SKM-1 (cell line): ENCODE data around the gene TSPYL1.
A peak's percentile ranks its signal among the peaks of the same experiment; 100 is the strongest.

Experiments
- DNase-seq: peaks from one replicate; lab custom pipeline; 2025; ENCODE audit not compliant: unreplicated experiment; lab: John Stamatoyannopoulos, UW

The TSPYL1 gene

DNA sequence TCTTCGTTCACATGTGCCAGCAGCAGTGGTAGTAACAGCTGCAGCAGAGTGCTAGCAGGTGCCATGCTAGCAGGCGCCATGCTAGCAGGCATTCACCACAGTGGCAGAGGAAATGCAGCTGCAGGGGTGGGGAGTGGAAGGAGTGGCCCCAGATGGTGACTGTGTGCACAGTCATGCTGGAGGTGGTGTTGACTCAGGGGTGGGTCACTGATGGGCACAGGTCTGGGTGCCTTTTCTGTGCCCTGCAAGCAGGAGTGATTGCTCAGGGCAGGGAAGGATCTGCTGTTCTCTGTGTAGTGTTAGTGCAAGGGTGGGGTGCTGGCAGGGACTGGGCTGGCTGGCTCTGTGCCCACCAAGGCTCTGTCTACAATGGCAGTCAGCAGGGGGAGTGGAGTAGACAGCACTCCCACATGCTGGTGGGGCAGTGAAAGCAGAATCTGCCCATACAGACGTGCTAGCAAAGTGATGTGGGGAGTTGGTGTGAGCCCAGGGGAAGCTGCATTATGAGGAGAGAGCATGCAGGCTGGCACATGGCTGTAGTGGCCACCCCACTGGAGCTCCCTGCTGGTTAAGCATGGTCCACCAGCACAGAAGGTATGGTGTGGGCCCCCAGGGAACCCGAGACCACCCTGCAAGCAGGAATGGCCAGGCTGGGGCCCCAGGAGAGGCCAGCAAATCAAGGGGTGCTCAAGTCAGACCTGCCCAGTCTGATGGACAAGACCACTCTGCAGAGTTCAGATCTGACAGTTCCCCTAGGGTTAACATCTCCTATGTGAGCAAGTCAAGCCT is 14.5 kb downstream of the TSPYL1 start:
- no peak for DNase-seq

DNA sequence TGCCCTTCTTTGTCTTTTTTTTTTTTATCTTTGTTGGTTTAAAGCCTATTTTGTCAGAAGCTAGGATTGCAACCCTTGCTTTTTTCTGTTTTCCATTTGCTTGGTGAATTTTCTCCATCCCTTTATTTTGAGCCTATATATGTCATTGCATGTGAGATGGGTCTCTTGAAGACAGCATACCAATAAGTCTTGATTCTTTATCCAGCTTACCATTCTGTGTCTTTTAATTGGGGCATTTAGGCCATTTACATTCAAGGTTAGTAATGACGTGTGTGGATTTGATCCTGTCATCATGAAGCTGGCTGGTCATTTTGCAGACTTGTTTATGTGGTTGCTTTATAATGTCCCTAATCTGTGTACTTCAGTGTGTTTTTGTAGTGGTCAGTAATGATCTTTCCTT is 16.4 kb downstream of the TSPYL1 start:
- no peak for DNase-seq

DNA sequence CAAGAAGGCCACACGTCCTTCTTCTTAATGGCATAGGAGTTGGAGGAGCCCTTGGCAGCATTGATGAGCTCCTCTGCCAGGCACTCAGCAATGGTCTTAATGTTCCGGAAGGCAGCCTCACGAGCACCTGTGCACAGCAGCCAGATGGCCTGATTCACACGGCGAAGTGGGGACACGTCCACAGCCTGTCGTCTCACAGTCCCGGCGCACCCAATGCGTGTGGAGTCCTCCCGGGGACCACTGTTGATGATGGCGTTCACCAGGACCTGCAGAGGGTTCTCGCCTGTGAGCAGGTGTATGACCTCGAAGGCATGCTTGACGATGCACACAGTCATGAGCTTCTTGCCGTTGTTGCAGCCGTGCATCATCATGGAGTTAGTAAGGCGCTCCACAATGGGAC is 21.2 kb downstream of the TSPYL1 start:
- no peak for DNase-seq

DNA sequence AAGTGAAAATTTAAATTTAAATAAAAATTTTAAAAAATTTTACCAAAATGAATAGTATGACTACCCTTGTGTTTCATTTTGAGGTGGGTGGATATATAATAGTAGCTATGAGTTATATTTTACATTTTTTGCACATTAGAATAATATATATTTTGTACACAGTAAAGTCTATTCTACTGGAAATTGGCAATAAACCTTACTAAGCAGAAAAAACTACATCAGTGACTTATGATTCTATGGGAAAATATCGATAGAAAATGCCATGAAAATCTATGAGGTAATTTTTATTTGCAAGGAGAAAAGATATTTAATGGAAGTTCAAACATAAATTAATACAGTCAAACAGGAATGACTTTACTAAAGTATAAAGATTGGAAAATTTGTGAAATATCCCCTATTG is 23.0 kb downstream of the TSPYL1 start:
- DNase-seq = no peak

DNA sequence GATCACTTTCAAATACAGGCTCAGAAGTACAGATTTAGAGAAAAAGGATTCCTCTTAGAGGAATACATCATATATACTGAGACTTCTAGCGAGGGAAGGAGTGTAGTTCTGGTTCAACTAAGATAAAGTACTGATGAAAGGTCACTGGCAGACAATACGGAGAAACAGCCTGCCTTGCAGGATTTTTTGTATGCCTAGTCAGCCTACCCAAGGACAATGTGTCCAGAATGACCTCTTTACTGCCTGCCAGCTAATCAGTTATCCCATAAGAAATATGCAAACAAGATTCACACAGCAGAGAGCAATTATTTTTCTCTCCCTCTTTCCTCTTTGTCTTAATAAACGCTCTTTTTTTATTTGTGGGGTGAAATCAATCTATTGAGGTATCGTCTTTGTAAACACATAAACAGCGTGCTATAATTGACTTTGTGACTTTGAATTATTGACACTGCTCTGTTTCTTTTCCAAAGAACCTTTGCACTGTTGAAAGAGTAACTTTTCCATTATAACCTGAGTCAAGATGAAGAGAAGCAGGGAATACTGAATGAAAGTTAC is 24.4 kb downstream of the TSPYL1 start:
- DNase-seq = no peak

DNA sequence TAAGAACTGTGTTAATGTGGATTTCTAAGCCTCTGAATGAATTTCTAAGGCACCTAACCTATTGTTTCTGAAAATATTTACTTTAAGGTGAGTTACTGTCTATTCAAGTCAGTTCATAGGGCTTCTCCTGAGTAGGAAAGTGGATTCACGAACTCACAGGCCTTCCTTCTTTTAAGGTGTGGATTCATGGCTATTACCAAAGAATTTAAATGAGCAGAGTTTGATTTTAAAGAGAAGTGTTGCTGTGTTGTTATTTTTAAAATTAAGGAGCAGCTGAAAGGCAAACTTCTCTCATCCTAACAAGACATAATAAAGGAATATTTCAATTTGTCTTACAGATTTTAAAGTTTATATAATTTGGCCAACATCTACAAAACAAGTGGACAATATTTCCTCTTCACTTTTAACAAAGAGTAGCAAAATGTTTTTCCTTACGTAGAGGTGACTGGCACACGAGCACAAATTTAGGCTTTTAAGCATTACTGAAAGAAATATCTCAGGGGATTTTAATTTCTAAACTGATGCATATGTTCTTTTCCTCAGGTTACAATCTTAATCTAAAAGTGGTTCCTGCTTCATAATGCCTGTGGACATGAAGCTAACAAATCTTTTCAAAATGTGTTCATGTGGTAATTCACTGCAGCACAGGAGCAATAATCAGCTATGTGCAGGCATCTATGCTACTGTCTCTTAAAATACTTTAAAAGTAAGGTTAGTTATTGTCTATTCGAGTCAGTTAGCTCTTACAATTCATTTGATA is 25.3 kb downstream of the TSPYL1 start:
- no peak for DNase-seq

DNA sequence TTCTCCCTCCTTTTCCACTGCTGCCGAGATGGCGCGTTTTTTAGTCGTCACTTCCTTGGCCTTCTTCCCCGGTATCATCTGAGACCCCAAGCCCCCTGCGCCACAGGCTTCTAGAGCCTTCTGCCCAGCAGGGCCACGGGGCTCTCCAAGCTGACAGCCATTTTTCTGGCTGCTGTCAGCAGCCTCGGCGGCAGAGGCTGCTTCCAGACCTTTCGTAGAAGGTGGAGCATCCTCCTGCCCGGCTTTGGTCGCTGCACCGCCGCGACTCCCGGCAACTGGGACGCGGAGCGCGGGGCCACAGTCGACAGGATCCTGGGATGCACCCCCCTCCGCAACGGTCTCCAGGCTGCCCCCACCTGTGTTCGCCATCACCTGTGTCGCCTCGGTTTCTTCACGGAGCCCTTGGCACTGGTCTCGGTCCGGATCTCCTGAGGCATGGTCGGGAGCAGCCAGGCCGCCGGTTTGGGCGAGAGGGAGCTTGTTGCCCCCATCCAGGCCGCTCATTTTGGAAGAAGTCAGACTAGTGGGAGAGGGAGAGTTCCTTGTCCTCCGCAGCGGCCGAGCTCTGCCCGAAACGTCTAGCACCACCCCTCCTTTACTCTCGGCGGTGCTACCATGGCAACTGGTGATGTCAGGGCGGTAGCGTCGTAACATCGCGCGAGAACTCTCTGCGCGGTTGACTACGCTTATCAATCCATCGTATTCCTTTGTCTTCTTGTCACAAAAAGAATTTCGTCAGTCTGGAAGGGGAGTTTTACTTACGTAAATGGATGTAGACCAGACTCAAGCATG is 26.0 kb downstream of the TSPYL1 start, which contains the start of gene TSPYL4:
TSPYL4 (minus strand) TSS at position 571 of the 792 bp plus-strand sequence; CDS start at position 504, 67 bp downstream.
- DNase-seq = peak; percentile 87

DNA sequence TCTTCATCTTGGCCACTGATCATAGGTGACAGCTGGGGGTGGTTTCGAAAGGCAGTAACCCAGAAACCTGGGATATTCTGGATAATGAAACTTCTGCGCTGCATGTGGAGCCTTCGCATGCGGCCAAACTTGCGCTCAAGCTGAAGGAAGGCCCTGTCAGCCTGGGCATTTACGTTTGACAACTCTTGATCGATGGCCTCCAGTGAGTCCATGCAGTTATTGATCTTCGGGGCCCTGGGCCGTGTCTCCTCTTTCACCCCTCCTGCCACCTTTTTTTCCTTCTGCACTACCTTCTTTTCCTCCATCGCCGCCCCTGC is 26.6 kb downstream of the TSPYL1 start:
- DNase-seq = no peak

DNA sequence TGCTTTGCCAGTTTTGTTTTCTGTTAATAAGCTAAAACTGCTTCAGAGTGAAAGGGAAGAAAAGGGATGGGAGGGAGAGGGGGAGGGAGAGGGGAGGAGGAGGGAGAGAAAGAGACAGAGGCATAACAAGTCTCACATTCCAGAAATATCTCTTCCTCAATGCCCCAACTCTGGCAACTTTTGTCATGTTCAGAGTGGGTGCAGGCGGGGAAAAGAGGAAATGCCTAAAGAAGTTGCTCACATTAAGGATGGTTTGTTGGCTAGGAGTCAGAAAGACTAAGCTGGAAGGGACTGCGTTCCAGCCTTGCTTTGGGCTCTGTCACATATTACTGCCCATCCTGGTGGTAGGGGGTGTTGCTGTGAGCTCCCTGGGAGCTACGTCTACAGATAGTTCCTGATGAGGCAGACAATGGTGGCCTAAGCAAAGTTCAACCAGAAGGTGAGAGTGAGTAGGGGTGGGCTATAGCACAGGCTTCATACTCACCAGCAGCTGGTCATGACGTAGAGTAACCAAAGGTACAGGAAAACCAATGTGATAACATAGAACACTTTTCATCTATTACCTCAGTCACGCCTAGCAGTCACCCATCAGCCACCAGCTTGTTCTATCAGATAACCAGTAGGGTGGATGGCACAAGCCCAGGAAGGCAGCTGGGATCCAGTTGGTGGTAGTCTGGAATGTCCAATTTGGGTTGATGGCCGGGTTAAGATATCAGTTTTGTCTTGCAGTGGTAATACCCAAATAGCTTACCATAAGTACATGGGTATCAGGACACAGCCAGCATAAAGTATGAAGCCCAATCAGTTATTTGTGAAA is 28.0 kb downstream of the TSPYL1 start:
- DNase-seq = no peak

DNA sequence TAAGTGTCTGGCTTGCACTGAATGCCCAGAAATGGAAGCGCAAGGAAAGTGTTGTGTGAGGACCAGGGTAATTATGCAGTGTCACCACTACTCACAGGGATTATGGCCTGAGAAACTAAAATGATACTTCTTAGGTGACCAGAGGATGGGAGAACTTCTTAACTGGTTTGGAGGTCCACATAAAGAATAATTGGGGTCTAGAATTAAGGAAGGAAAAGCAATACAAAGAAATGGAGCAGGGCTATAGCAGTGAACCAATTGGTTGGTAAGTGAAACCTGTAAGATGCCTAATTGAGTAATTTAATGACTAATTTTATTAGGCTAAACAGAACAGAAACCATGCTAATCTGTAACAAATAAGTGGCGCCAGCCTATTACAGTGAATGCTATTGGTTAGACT is 31.2 kb downstream of the TSPYL1 start:
- DNase-seq = no peak

DNA sequence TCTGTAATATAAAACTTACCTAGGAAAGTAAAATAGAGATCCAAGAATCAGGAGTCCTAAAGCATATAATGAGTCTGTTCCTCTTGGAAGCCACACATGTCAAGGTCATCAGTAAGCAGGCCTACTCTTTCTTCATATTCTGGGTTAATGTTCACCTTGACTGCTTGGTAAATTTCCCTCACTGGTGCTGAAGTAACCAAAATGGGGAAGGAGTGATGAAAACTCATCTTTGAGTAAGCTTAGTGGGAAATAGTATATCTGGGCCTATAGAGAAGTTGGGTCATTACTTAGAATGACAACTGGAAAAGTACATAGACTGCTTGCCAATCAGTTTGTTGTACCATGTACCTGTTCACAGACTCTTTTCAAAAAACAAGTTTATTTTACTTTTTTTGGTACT is 32.4 kb downstream of the TSPYL1 start:
- DNase-seq = peak; percentile 8

DNA sequence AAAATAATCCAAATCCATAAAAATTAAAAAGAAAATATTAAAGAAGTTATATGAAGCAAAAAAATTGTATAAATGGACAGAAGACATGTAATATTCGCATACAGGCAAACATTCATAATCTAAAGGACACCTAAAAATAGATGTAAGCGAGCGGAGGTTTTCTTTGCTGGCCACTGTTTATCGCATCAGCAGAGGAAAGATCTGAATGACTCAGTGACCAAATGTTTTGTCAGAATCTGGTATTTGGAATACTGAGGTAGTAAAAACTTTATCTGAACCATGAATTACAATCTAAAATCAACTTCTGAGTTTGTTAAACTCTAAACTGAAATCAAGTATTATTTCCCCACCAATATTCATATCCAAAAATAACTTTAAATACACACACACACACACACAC is 33.6 kb downstream of the TSPYL1 start:
- DNase-seq = no peak

DNA sequence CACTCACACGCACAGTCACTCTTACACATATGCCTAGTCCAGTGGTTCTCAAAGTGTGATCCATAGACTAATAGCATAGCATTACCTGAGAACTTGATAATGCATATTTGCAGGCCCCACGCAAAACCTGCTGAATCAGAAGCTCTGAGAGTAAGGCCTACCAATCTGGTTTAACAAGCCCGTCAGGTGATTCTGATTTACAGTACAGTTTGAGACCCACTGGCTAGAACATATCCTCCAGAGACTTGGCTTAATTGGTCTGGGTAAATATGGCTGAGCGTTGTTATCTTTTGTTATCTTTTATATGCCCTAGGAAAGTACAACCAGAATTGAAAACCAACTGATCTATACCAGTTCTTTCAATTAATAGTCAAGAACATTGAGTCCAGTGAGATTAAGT is 35.4 kb downstream of the TSPYL1 start:
- DNase-seq = no peak

DNA sequence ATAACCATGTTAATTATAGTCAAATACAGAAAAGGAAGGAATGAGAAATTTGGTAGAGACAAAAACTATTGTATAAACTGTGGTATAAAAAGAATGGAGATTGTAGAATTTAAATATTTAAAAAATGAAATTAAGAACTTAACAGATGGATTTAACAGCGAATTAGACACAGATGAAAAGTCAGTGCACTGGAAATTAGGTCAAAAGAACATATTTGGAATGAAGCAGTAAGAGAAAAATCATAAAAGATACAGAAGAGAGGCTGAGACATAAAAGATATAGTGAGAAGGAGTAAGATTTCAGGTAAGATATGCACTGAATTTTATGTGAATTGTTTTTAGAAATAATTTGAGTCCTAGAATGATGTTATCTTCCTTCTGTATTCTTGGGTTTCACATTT is 39.9 kb downstream of the TSPYL1 start:
- no peak for DNase-seq

DNA sequence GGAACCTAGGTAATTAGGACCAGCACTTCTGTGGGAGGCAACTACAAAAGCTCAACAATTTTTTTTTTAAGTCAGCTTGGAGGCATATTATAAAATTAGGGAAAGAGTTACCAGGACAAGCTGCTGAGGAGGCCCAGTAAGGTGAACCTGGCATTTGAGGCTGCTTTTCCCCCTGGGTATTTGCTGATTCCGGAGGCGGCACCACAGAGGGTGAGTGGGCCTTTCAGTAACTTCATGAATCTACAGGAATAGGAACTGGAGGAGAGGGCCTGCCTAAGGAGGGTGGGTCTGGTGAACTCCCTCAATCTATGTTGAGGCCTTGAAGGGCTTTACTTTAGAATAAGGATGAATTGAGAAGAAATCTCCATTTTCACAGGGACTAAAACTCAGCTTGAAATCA is 40.5 kb downstream of the TSPYL1 start:
- DNase-seq = no peak

DNA sequence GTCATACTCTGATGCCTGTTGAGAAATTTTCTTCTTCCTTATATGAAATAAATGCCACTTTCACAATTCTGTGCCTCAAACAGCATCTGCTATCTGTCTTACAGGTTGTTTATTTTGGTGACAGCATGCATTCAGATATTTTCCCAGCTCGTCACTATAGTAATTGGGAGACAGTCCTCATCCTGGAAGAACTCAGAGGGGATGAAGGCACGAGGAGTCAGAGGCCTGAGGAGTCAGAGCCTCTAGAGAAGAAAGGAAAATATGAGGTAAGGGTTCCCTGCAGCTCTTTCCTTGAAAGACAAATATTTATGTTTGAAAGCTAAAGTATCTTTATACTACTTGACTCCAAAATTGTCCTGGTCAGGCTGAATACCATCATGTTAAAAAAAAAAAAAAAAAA is 41.6 kb downstream of the TSPYL1 start:
- DNase-seq = no peak

DNA sequence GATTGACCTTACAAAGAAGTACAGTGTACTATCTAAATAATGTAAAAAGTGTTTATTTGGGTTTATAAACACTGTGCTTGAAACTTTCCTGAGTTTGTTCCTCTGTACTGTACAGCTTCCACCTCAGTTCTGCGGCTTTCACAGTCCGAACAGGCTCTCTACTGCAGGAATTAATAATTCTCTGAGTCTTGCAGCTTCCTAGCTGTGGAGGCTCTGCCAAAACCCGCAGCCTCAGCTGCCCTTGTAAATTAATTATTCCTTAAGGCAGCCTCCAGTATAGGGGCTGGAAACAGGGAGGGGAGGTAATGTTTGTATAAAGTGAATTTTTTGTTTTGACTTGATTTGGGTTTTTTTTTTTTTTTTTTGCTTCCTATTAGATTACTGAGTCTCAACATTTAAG is 45.0 kb downstream of the TSPYL1 start:
- DNase-seq = no peak

DNA sequence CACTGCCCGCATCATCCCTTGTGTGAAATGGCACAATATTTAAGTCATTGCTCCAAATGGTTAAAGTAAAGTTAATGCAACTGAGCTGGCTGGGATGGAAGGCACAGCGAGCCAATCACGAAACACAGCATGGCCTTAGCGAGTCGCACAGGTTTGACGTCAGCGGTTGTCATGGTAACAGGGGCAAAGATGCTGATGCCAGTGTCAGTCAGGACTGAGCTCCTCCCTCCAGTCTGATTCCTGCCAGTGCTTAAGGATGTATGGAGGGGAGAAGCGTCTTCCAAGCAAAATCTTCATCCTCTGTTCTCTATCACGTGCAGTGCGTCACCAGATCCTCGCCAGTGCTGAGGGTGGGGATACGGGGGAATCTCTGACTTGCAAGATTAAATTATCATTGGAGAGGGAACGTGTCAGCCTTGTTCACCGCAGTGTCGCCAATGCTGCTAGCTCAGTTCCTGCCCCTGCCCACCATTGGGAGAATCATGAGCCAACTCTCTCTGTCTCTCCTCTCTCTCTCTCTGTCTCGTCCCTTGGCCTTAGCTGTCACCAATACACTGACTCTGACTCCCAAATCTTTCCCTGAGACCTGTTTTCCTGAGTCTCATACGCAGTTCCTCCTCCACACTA is 50.3 kb downstream of the TSPYL1 start:
- no peak for DNase-seq
